GM21381 (cell line): ENCODE data around the gene PGM5.
A peak's percentile ranks its signal among the peaks of the same experiment; 100 is the strongest.
"Not testable (repeated sequence)": the region's sequence is repeated elsewhere in the genome, so short reads cannot be mapped to it uniquely, and the experiment has no call there.

Experiments
- ATAC-seq: cut with Tn5 transposase; IDR thresholded peaks from one replicate; pipeline ENCODE4 v1.9.1; 2021; ENCODE audit warnings: mild to moderate bottlenecking, moderate library complexity; ENCODE audit not compliant: unreplicated experiment

The PGM5 gene

GRCh38 chr9:68375789-68376188, 19.4 kb downstream of the PGM5 start:
- ATAC-seq: not testable (repeated sequence)

- ATAC-seq: peak; percentile 94
Observed at GRCh38 chr9:68377723-68378122, 21.3 kb downstream of the PGM5 start.

- not testable (repeated sequence) for ATAC-seq
Observed at GRCh38 chr9:68383894-68384293, 27.5 kb downstream of the PGM5 start.

GRCh38 chr9:68389558-68389957, 33.1 kb downstream of the PGM5 start:
- not testable (repeated sequence) for ATAC-seq

- ATAC-seq: not testable (repeated sequence)
Observed at GRCh38 chr9:68390737-68391136, 34.3 kb downstream of the PGM5 start.

- ATAC-seq: not testable (repeated sequence)
Observed at GRCh38 chr9:68396411-68397094, 40.1 kb downstream of the PGM5 start.

GRCh38 chr9:68397095-68397423, 40.6 kb downstream of the PGM5 start:
- not testable (repeated sequence) for ATAC-seq

GRCh38 chr9:68397796-68398195, 41.4 kb downstream of the PGM5 start:
- not testable (repeated sequence) for ATAC-seq

GRCh38 chr9:68398324-68398723, 41.9 kb downstream of the PGM5 start:
- ATAC-seq: not testable (repeated sequence)

- ATAC-seq: not testable (repeated sequence)
Observed at GRCh38 chr9:68404421-68405185, 48.2 kb downstream of the PGM5 start.

GRCh38 chr9:68411865-68412264, 55.5 kb downstream of the PGM5 start:
- ATAC-seq: not testable (repeated sequence)

GRCh38 chr9:68412754-68413153, 56.3 kb downstream of the PGM5 start:
- ATAC-seq: not testable (repeated sequence)

GRCh38 chr9:68415065-68415464, 58.7 kb downstream of the PGM5 start:
- ATAC-seq: not testable (repeated sequence)

- no peak for ATAC-seq
Observed at GRCh38 chr9:68416936-68417564, 60.6 kb downstream of the PGM5 start.

GRCh38 chr9:68417762-68418161, 61.4 kb downstream of the PGM5 start:
- no peak for ATAC-seq

GRCh38 chr9:68418259-68418845, 61.9 kb downstream of the PGM5 start:
- no peak for ATAC-seq

GRCh38 chr9:68419901-68420300, 63.5 kb downstream of the PGM5 start:
- ATAC-seq: no peak

GRCh38 chr9:68426755-68427154, 70.3 kb downstream of the PGM5 start:
- no peak for ATAC-seq

GRCh38 chr9:68427216-68427977, 71.0 kb downstream of the PGM5 start:
- ATAC-seq: no peak

- ATAC-seq: no peak
Observed at GRCh38 chr9:68428481-68428880, 72.1 kb downstream of the PGM5 start.

- no peak for ATAC-seq
Observed at GRCh38 chr9:68429631-68430030, 73.2 kb downstream of the PGM5 start.
